ENCODE results near the gene RAB11FIP4. TPM values are rescaled to one million over a fixed set of nuclear protein-coding genes. Genes with fewer than 3 reads are reported as not detected.

RAB11FIP4 gene
- total RNA-seq, 4 donors from 2014 or later = 0.09 to 0.22 (median 0.16) TPM; not detected in 1

DNA sequence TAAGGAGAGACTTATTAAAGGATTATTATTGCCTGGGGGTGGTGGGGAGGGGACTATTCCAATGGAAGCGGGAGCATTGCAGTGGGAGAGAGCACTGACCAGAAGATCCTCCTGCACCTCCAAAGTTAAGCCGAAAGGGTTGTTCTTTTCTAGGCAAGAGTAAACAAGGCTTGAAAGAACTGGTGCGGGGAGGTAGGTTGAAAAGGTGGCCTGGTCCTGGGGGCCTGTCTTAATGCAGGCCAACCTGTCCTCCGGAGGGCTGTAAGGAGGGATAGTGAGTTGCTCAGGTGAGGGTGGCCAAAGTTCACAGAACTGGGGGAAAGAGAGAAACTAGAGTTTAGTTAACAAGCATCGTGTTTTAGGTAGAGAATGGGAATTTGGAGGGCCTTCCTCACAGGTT lies 65.3 kb downstream of the RAB11FIP4 start:
- TF ChIP-seq, protein P1, sequence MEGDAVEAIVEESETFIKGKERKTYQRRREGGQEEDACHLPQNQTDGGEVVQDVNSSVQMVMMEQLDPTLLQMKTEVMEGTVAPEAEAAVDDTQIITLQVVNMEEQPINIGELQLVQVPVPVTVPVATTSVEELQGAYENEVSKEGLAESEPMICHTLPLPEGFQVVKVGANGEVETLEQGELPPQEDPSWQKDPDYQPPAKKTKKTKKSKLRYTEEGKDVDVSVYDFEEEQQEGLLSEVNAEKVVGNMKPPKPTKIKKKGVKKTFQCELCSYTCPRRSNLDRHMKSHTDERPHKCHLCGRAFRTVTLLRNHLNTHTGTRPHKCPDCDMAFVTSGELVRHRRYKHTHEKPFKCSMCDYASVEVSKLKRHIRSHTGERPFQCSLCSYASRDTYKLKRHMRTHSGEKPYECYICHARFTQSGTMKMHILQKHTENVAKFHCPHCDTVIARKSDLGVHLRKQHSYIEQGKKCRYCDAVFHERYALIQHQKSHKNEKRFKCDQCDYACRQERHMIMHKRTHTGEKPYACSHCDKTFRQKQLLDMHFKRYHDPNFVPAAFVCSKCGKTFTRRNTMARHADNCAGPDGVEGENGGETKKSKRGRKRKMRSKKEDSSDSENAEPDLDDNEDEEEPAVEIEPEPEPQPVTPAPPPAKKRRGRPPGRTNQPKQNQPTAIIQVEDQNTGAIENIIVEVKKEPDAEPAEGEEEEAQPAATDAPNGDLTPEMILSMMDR (IDR thresholded peaks at IDR 0.05 in 4 of 5, conservative IDR thresholded peaks at IDR 0.05 in 1 of 5) = no peak
- no peak for TF ChIP-seq POLR2A (IDR thresholded peaks at IDR 0.05)

DNA sequence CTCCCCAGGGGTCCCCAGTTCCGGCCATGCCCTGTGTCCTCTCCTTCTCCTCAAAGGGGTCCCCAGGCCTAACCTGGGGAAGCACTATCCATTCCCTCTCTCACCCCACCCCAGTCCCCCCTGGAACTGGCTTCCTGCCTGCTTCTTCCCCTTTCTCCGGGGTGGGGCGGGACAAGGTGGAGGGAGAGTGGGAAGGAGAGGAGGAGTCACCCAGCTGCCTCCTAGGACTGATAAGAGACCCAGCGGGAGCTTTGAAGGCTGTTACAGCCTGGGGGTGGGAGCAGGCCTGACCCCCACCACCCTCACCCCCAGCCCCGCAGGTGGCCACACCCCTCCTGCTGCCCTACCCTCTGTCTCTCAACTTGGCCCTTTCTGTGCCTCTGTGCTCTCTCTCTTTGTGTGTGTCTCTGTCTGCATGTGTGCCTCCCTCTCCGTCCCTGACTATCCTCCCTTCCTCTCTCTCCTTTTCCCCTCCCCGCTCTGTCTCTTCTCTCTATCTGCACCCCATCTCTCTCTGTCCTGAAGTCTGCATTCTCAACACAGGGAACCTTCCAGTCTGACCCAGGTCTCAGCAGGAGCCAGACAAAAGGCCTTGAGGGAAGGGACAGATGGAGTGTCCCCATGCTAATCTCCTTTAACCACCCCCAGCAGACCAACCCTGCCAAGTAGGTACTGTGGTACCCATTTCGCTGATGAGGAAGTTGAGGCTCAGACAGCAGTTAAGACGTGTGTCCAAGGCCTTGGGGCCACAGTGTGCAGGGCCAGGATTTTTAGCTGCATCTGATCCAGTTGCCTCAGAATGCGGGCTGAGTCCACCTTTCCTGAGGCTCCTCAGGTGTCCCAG lies 66.1 kb downstream of the RAB11FIP4 start:
- Histone ChIP-seq H3K9me3 (no peaks in the 10 kb centered on the region), H3K27me3 (no peaks in the 10 kb centered on the region), H3K4me1 (no peaks in the 10 kb centered on the region), H3K27ac (no peak overlapping the region), H3K4me3 (no peak overlapping the region), H3K36me3 (no peaks in the 10 kb centered on the region)
- no peak for DNase-seq
- no peak for ATAC-seq
- in situ Hi-C loops (cut with MboI; ENCODE audit: low sequenced_read_pairs in 4 of 4) (no loop called here), intact Hi-C loops (cut with DNase I; ENCODE audit: low total_unique reads) (no loop called here)
- TF ChIP-seq, protein P1 (IDR thresholded peaks at IDR 0.05 in 4 of 5, conservative IDR thresholded peaks at IDR 0.05 in 1 of 5) = no peak
- TF ChIP-seq POLR2A (IDR thresholded peaks at IDR 0.05) = no peak

More for the DNA sequence above, 65.3 kb downstream of the RAB11FIP4 start:
- no peaks in the 10 kb centered on the region for H3K9me3 ChIP-seq
- H3K27me3 ChIP-seq = no peaks in the 10 kb centered on the region
- no peak overlapping the region for H3K27ac ChIP-seq
- in situ Hi-C loops (cut with MboI; ENCODE audit: low sequenced_read_pairs in 4 of 4) (no loop called here), intact Hi-C loops (cut with DNase I; ENCODE audit: low total_unique reads) (no loop called here)
- no peak for DNase-seq
- no peaks in the 10 kb centered on the region for H3K36me3 ChIP-seq
- H3K4me1 ChIP-seq = no peaks in the 10 kb centered on the region
- no peak for ATAC-seq
- H3K4me3 ChIP-seq = no peak overlapping the region

DNA sequence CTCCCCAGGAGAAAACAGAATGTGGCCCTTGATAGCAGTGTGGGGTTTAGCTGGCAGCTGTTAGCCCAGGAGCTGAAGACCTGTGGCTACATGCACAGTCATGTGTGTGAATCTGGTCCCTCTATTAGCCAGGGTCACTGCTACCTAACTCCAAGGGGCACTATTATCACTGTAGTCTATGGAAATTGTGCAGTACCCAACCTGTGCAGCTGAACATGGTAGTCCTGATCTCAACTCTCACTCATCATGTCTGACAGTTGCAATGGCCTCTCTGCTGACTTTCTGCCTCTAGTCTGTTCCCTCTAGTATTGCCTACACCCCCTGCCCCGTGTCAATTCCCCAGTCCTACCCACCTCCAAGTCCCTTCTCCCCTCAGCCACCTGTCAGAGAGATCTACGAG lies 67.4 kb downstream of the RAB11FIP4 start:
- in situ Hi-C loops (cut with MboI; ENCODE audit: low sequenced_read_pairs in 4 of 4) = no loop called here
- Histone ChIP-seq H3K4me3 (no peak overlapping the region), H3K27ac (no peak overlapping the region), H3K4me1 (no peaks in the 10 kb centered on the region), H3K9me3 (no peaks in the 10 kb centered on the region), H3K36me3 (no peaks in the 10 kb centered on the region), H3K27me3 (no peaks in the 10 kb centered on the region)
- DNase-seq = no peak
- intact Hi-C loops (cut with DNase I; ENCODE audit: low total_unique reads) = no loop called here
- no peak for TF ChIP-seq POLR2A (IDR thresholded peaks at IDR 0.05)
- TF ChIP-seq, protein P1 (IDR thresholded peaks at IDR 0.05 in 4 of 5, conservative IDR thresholded peaks at IDR 0.05 in 1 of 5) = no peak
- ATAC-seq = no peak

DNA sequence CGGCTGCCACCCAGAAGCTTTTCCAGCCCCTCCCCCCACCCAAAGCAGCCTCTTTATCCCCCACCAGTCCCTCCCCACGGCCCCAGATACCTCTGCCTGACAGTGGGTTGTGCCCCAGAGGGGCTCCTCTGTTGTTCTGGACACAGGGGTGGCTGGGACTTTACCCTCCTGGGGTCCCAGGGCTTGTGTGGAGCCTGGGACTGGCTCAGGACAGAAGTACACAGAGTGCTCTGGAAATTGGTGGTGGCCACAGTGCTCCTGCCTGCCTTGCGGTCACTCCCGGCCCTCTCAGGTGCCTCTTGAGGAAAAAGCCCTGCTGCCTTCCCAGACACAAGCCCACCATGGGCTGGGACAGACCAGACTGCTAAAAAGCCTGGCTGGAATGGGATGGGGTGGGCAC lies 68.2 kb downstream of the RAB11FIP4 start:
- TF ChIP-seq POLR2A (IDR thresholded peaks at IDR 0.05) = no peak
- TF ChIP-seq, protein P1 (IDR thresholded peaks at IDR 0.05 in 4 of 5, conservative IDR thresholded peaks at IDR 0.05 in 1 of 5) = no peak

More for the DNA sequence above, 68.2 kb downstream of the RAB11FIP4 start:
- in situ Hi-C loops (cut with MboI; ENCODE audit: low sequenced_read_pairs in 4 of 4) (no loop called here), intact Hi-C loops (cut with DNase I; ENCODE audit: low total_unique reads) (no loop called here)
- no peaks in the 10 kb centered on the region for H3K9me3 ChIP-seq
- no peaks in the 10 kb centered on the region for H3K4me1 ChIP-seq
- ATAC-seq (no peak), DNase-seq (no peak)
- H3K27ac ChIP-seq = no peak overlapping the region
- no peaks in the 10 kb centered on the region for H3K36me3 ChIP-seq
- H3K4me3 ChIP-seq = no peak overlapping the region
- no peaks in the 10 kb centered on the region for H3K27me3 ChIP-seq

All from gastrocnemius medialis (tissue), 4 donors.